Spleen (tissue), 7 donors: ENCODE results near the gene BCL2.

Source experiments
- CTCF ChIP-seq, 11 experiments: fragments of 200-600 bp in 7 of 11; fragments of 450-650 bp in 4 of 11; sonication (generic) in 4 of 11; IDR thresholded peaks in 8 of 11; conservative IDR thresholded peaks in 3 of 11; 1 replicate in 7 of 11; 2 replicates in 4 of 11; pipeline versions ENCODE4 v1.4.0 to v1.8.0; 2016 to 2021; ENCODE audit warnings: antibody characterized with exemption in 11 of 11, inconsistent platforms in 4 of 11, mild to moderate bottlenecking in 1 of 11
- POLR2A ChIP-seq, 3 donors: fragments of 450-650 bp; IDR thresholded peaks; one replicate each; pipeline ENCODE4 v1.5.1; 2017; ENCODE audit warnings: antibody characterized with exemption in 3 of 3, mild to moderate bottlenecking in 1 of 3
- POLR2AphosphoS5 ChIP-seq, 3 donors: sonication (generic); formaldehyde crosslinking; IDR thresholded peaks; one replicate each; pipeline ENCODE4 v1.5.1; 2017; ENCODE audit warnings: antibody characterized with exemption in 3 of 3
- donor health status: DM: no; HTN: no; CAD: no; lungs with moderate emphysema.
- donor health status: DM: no; HTN: no; CAD: no.
- donor health status: DM: no; HTN: no; CAD: no.

DNA sequence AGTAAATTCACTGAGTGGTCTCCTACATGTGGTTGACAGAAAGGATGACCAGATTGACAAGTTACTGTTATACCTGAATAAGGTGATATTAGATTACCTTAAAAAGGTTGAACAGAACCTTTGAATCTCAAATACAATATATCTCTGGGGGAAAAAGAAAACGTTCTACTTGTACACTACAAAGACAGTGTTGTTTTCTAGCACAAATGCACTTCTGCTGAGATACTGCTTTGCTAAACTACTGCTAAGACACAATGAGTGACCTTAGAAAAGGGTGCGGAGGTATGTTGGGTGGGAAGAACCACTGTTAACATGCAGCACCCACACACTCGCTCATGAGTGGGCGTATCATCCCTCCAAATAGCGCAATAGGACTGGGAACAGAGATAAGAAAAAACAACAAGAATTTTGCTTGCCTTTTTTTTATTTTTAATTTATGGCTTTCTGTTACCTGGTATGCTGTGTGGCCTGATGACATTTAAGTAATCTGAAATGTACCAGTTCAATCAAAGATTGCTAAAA, 6.1 kb downstream of the BCL2 start:
- TF ChIP-seq POLR2A (IDR thresholded peaks at IDR 0.05) (no peak), CTCF (IDR thresholded peaks at IDR 0.05 in 8 of 11, conservative IDR thresholded peaks at IDR 0.05 in 3 of 11) (no peak), POLR2AphosphoS5 (IDR thresholded peaks at IDR 0.05) (no peak)
